Stimulated activated CD8-positive, alpha-beta memory T cell treated with anti-CD3 and anti-CD28 coated beads, Interleukin-7, amount 100 ng/mL, for 48 hours (primary cell): Measurements from ENCODE around the gene KLHDC7B.

Experiments
- DNase-seq, 2 donors: peaks; one replicate each; pipeline ENCODE4 v3.0.0-alpha.2; 2020; ENCODE audit warnings: low read depth in 1 of 2; ENCODE audit errors: extremely low read depth in 1 of 2

The KLHDC7B gene

GRCh38 chr22:50585238-50585637, 39.5 kb downstream of the KLHDC7B start:
- no peak for DNase-seq

- no peak for DNase-seq
Measured at GRCh38 chr22:50585781-50586180, 40.1 kb downstream of the KLHDC7B start.

- DNase-seq = no peak
Measured at GRCh38 chr22:50586416-50586815, 40.7 kb downstream of the KLHDC7B start.

GRCh38 chr22:50587407-50587806, 41.7 kb downstream of the KLHDC7B start:
- no peak for DNase-seq

GRCh38 chr22:50595189-50595588, 49.5 kb downstream of the KLHDC7B start:
- DNase-seq = no peak

- DNase-seq = no peak
Measured at GRCh38 chr22:50597097-50597496, 51.4 kb downstream of the KLHDC7B start.

GRCh38 chr22:50599816-50600455, 54.2 kb downstream of the KLHDC7B start:
- no peak for DNase-seq

- no peak for DNase-seq
Measured at GRCh38 chr22:50600538-50600937, 54.8 kb downstream of the KLHDC7B start, which contains the start of gene MAPK8IP2. Gene MAPK8IP2 (plus strand): TSS chr22:50600793. CDS start chr22:50600819, 26 bp downstream.
